Loucy (cell line): ENCODE measurements around the gene UTRN.
A peak's percentile ranks its signal among the peaks of the same experiment; 100 is the strongest.

Experiments
- CTCF ChIP-seq: fragments of 200-600 bp; sonication (generic); conservative IDR thresholded peaks from 2 replicates; pipeline ENCODE4 v1.5.1; 2014; ENCODE audit warnings: mild to moderate bottlenecking, antibody characterized with exemption, low read length
- EZH2phosphoT487 ChIP-seq: fragments of 200-600 bp; IDR thresholded peaks from 2 replicates; pipeline ENCODE4 v1.6.1; 2018; ENCODE audit warnings: antibody characterized with exemption, mild to moderate bottlenecking, moderate library complexity, borderline replicate concordance

GRCh38 chr6:144262470-144263369 lies 22.4 kb upstream of the UTRN start:
- TF ChIP-seq CTCF (peak; percentile 39; the same call in 1 of the 2 replicates), EZH2phosphoT487 (no peak)
